Measurements from ENCODE around the gene GFOD1.

Gene GFOD1

DNA sequence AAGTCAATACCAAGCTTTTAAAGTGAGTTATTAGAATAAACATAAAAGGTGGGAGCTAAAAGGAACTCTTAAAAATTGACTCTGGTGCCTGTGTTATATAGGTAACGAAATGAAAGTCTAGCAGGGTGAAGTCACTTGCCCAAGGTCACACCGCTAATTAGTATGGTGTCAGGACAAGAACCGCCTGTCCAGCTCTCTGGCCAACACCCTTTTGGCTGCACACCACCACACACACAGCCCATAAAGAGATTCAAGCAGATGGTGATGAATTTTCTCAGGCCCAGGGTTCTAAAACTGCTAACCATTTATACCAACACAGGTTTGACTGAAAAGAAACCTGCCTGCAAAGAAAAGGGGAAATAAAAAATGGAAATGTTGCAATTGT lies 20.2 kb downstream of the GFOD1 start:
- no peaks in the 10 kb centered on the region for H3K27me3 ChIP-seq (ENCODE audit: insufficient read depth, low read length, poor library complexity, severe bottlenecking)
- H3K9ac ChIP-seq (ENCODE audit: low read depth, low read length, poor library complexity, severe bottlenecking), result no peak overlapping the region
- H3F3A ChIP-seq (ENCODE audit: low read depth), result no peaks in the 10 kb centered on the region
- H2AFZ ChIP-seq (ENCODE audit: low read length), result no peak overlapping the region
- peaks cover 11% of the 10 kb centered on the region; the same call in 1 of the 2 replicates for H3K36me3 ChIP-seq (ENCODE audit: insufficient read depth, low read length)
- TF ChIP-seq EZH2phosphoT487 (IDR thresholded peaks at IDR 0.05; ENCODE audit: borderline replicate concordance), result no peak
- no peak for TF ChIP-seq CTCF (conservative IDR thresholded peaks at IDR 0.05; ENCODE audit: low read length)
- H3K4me1 ChIP-seq (ENCODE audit: insufficient read depth, low read length, poor library complexity, severe bottlenecking), result peaks cover 33% of the 10 kb centered on the region
- no peak overlapping the region for H3K4me3 ChIP-seq (ENCODE audit: low read length, poor library complexity, severe bottlenecking)
- no peaks in the 10 kb centered on the region for H3K9me2 ChIP-seq (replicated peaks; ENCODE audit: low read depth, low read length)
- peaks cover 21% of the 10 kb centered on the region; the same call in 1 of the 2 replicates for H3K79me2 ChIP-seq (ENCODE audit: insufficient read depth, low read length)
- H4K20me1 ChIP-seq (ENCODE audit: insufficient read depth, low read length, poor library complexity, severe bottlenecking), result no peaks in the 10 kb centered on the region
- H3K9me3 ChIP-seq (ENCODE audit: insufficient read depth, low read depth, low read length), result no peaks in the 10 kb centered on the region
- no peak overlapping the region for H3K4me2 ChIP-seq (ENCODE audit: low read depth, low read length, poor library complexity, severe bottlenecking)

GRCh38 chr6:13466304-13467215 lies 20.8 kb downstream of the GFOD1 start:
- peaks cover 37% of the 10 kb centered on the region for H3K4me1 ChIP-seq (ENCODE audit: insufficient read depth, low read length, poor library complexity, severe bottlenecking)
- no peak overlapping the region for H3K9ac ChIP-seq (ENCODE audit: low read depth, low read length, poor library complexity, severe bottlenecking)
- no peak overlapping the region for H2AFZ ChIP-seq (ENCODE audit: low read length)
- H3F3A ChIP-seq (ENCODE audit: low read depth), result no peaks in the 10 kb centered on the region
- no peak overlapping the region for H3K4me3 ChIP-seq (ENCODE audit: low read length, poor library complexity, severe bottlenecking)
- no peak for TF ChIP-seq CTCF (conservative IDR thresholded peaks at IDR 0.05; ENCODE audit: low read length)
- no peak for TF ChIP-seq EZH2phosphoT487 (IDR thresholded peaks at IDR 0.05; ENCODE audit: borderline replicate concordance)
- peaks cover 21% of the 10 kb centered on the region; the same call in 1 of the 2 replicates for H3K79me2 ChIP-seq (ENCODE audit: insufficient read depth, low read length)
- H3K27me3 ChIP-seq (ENCODE audit: insufficient read depth, low read length, poor library complexity, severe bottlenecking), result no peaks in the 10 kb centered on the region
- H3K4me2 ChIP-seq (ENCODE audit: low read depth, low read length, poor library complexity, severe bottlenecking), result no peak overlapping the region
- H3K36me3 ChIP-seq (ENCODE audit: insufficient read depth, low read length), result peaks cover 11% of the 10 kb centered on the region; the same call in 1 of the 2 replicates
- H3K9me3 ChIP-seq (ENCODE audit: insufficient read depth, low read depth, low read length), result no peaks in the 10 kb centered on the region
- no peaks in the 10 kb centered on the region for H3K9me2 ChIP-seq (replicated peaks; ENCODE audit: low read depth, low read length)
- H4K20me1 ChIP-seq (ENCODE audit: insufficient read depth, low read length, poor library complexity, severe bottlenecking), result no peaks in the 10 kb centered on the region

DNA sequence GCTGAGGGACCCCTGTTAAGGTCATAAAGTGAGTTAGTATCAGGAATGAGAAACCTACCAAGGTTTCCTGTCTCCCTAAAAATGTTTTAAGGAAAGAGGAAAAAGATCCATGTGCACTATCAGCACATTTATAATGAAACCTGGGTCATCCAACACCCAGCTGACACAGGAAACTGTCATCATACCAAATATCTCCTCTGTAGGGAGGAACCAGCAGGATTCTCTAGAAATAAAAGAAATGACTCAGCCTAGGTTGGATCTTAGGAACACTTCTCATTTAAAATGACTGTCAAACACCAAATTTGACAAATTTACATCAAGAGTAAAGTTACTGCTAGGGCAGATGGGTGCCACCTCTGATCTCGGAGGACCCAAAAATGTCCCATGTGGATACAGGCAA lies 21.7 kb downstream of the GFOD1 start:
- no peaks in the 10 kb centered on the region for H3K9me3 ChIP-seq (ENCODE audit: insufficient read depth, low read depth, low read length)
- peaks cover 26% of the 10 kb centered on the region; the same call in 1 of the 2 replicates for H3K79me2 ChIP-seq (ENCODE audit: insufficient read depth, low read length)
- no peak overlapping the region for H2AFZ ChIP-seq (ENCODE audit: low read length)
- H4K20me1 ChIP-seq (ENCODE audit: insufficient read depth, low read length, poor library complexity, severe bottlenecking), result no peaks in the 10 kb centered on the region
- no peak overlapping the region for H3K4me2 ChIP-seq (ENCODE audit: low read depth, low read length, poor library complexity, severe bottlenecking)
- no peak overlapping the region for H3K9ac ChIP-seq (ENCODE audit: low read depth, low read length, poor library complexity, severe bottlenecking)
- no peak overlapping the region for H3K4me3 ChIP-seq (ENCODE audit: low read length, poor library complexity, severe bottlenecking)
- H3K9me2 ChIP-seq (replicated peaks; ENCODE audit: low read depth, low read length), result no peaks in the 10 kb centered on the region
- H3K27me3 ChIP-seq (ENCODE audit: insufficient read depth, low read length, poor library complexity, severe bottlenecking), result no peaks in the 10 kb centered on the region
- H3F3A ChIP-seq (ENCODE audit: low read depth), result no peaks in the 10 kb centered on the region
- H3K36me3 ChIP-seq (ENCODE audit: insufficient read depth, low read length), result peaks cover 11% of the 10 kb centered on the region; the same call in 1 of the 2 replicates
- TF ChIP-seq CTCF (conservative IDR thresholded peaks at IDR 0.05; ENCODE audit: low read length) (no peak), EZH2phosphoT487 (IDR thresholded peaks at IDR 0.05; ENCODE audit: borderline replicate concordance) (no peak)
- peaks cover 40% of the 10 kb centered on the region for H3K4me1 ChIP-seq (ENCODE audit: insufficient read depth, low read length, poor library complexity, severe bottlenecking)
